Mesenchymal stem cell (in vitro differentiated cells and primary cell): ENCODE measurements around the gene IFITM1.
A peak's percentile ranks its signal among the peaks of the same experiment; 100 is the strongest.

ENCODE experiments used
- DNase-seq: peaks from one replicate; pipeline ENCODE4 v3.0.0-alpha.2; 2013
- H2AFZ ChIP-seq: one replicate; pipeline ENCODE4 v1.6.1; 2013; ENCODE audit warnings: low read depth, mild to moderate bottlenecking, control low read depth, inconsistent platforms, low read length, moderate library complexity
- H2AK5ac ChIP-seq: 2 replicates; pipeline ENCODE4 v1.6.1; 2013; ENCODE audit warnings: low read length, moderate library complexity, mild to moderate bottlenecking, inconsistent platforms; ENCODE audit not compliant: severe bottlenecking
- H2BK120ac ChIP-seq: one replicate; pipeline ENCODE4 v1.6.1; 2013; ENCODE audit warnings: low read depth, mild to moderate bottlenecking, inconsistent platforms, low read length, moderate library complexity
- H2BK12ac ChIP-seq, 2 experiments: one replicate each; pipeline ENCODE4 v1.6.1; 2013; ENCODE audit warnings: inconsistent platforms in 2 of 2, low read length in 2 of 2, mild to moderate bottlenecking in 2 of 2, moderate library complexity in 2 of 2, control low read depth in 1 of 2
- H2BK15ac ChIP-seq: one replicate; pipeline ENCODE4 v1.6.1; 2013; ENCODE audit warnings: mild to moderate bottlenecking, low read depth, inconsistent platforms; ENCODE audit not compliant: poor library complexity, severe bottlenecking
- H2BK5ac ChIP-seq: 2 replicates; pipeline ENCODE4 v1.6.1; 2013; ENCODE audit warnings: low read depth, mild to moderate bottlenecking, low read length, control low read depth, inconsistent platforms; ENCODE audit not compliant: poor library complexity, severe bottlenecking
- H3K14ac ChIP-seq, 2 experiments: one replicate each; pipeline ENCODE4 v1.6.1; 2013; ENCODE audit warnings: inconsistent platforms in 2 of 2, low read length in 2 of 2, control low read depth in 1 of 2, mild to moderate bottlenecking in 1 of 2, moderate library complexity in 1 of 2
- H3K18ac ChIP-seq, 2 experiments: one replicate each; pipeline ENCODE4 v1.6.1; 2013; ENCODE audit warnings: inconsistent platforms in 2 of 2, low read length in 2 of 2, control low read depth in 1 of 2, low read depth in 1 of 2, mild to moderate bottlenecking in 1 of 2
- H3K23ac ChIP-seq, 2 experiments: one replicate each; pipeline ENCODE4 v1.6.1; 2013; ENCODE audit warnings: inconsistent platforms in 2 of 2, low read length in 2 of 2, mild to moderate bottlenecking in 2 of 2, moderate library complexity in 2 of 2, control low read depth in 1 of 2
- H3K27ac ChIP-seq: 2 replicates; pipeline ENCODE4 v1.5.1; 2013; ENCODE audit warnings: mild to moderate bottlenecking, moderate library complexity, low read length, control low read depth, inconsistent platforms; ENCODE audit not compliant: poor library complexity, severe bottlenecking
- H3K27me3 ChIP-seq, 2 experiments: 2 replicates each; pipeline versions ENCODE4 v1.6.1 to v1.7.0; 2013; ENCODE audit warnings: low read length in 2 of 2, mild to moderate bottlenecking in 2 of 2, moderate library complexity in 2 of 2, control low read depth in 1 of 2, inconsistent platforms in 1 of 2; ENCODE audit not compliant: control insufficient read depth in 1 of 2, insufficient read depth in 1 of 2
- H3K36me3 ChIP-seq, 2 experiments: 2 replicates each; pipeline versions ENCODE4 v1.6.1 to v1.7.0; 2013; ENCODE audit warnings: low read length in 2 of 2, control low read depth in 1 of 2, inconsistent platforms in 1 of 2, low read depth in 1 of 2, mild to moderate bottlenecking in 1 of 2; ENCODE audit not compliant: insufficient read depth in 2 of 2, control insufficient read depth in 1 of 2
- H3K4ac ChIP-seq, 2 experiments: one replicate each; pipeline ENCODE4 v1.6.1; 2013; ENCODE audit warnings: inconsistent platforms in 2 of 2, low read length in 2 of 2, mild to moderate bottlenecking in 2 of 2, moderate library complexity in 2 of 2, control low read depth in 1 of 2, low read depth in 1 of 2
- H3K4me1 ChIP-seq: 2 replicates; pipeline ENCODE4 v1.6.1; 2013; ENCODE audit warnings: low read depth, low read length, control low read depth; ENCODE audit not compliant: control insufficient read depth, insufficient read depth
- H3K4me2 ChIP-seq: 2 replicates; pipeline ENCODE4 v1.6.1; 2013; ENCODE audit warnings: low read length, mild to moderate bottlenecking, inconsistent platforms; ENCODE audit not compliant: poor library complexity, severe bottlenecking
- H3K4me3 ChIP-seq, 2 experiments: 2 replicates each; pipeline versions ENCODE4 v1.5.1 to v1.7.0; 2013; ENCODE audit warnings: low read length in 2 of 2, mild to moderate bottlenecking in 2 of 2, control low read depth in 1 of 2, low read depth in 1 of 2; ENCODE audit not compliant: insufficient read depth in 1 of 2
- H3K79me1 ChIP-seq: replicated peaks from 2 replicates; pipeline ENCODE4 v1.6.1; 2013; ENCODE audit warnings: mild to moderate bottlenecking, control low read depth, low read length, inconsistent platforms; ENCODE audit not compliant: poor library complexity, severe bottlenecking
- H3K9ac ChIP-seq: 2 replicates; pipeline ENCODE4 v1.7.0; 2013; ENCODE audit warnings: mild to moderate bottlenecking, low read length, moderate library complexity
- H3K9me3 ChIP-seq: 2 replicates; pipeline ENCODE4 v1.7.0; 2013; ENCODE audit warnings: mild to moderate bottlenecking, low read length; ENCODE audit not compliant: control insufficient read depth
- H4K8ac ChIP-seq: one replicate; pipeline ENCODE4 v1.6.1; 2013; ENCODE audit warnings: inconsistent platforms, mild to moderate bottlenecking, low read length, moderate library complexity
- H4K91ac ChIP-seq: one replicate; pipeline ENCODE4 v1.6.1; 2013; ENCODE audit warnings: mild to moderate bottlenecking, low read length, inconsistent platforms
- WGBS: methylation state at CpG from one replicate; pipeline ENCODE4 v1.1.7; 2013; ENCODE audit warnings: mixed read lengths; 5-methylcytosine and 5-hydroxymethylcytosine counted together

The IFITM1 gene

DNA sequence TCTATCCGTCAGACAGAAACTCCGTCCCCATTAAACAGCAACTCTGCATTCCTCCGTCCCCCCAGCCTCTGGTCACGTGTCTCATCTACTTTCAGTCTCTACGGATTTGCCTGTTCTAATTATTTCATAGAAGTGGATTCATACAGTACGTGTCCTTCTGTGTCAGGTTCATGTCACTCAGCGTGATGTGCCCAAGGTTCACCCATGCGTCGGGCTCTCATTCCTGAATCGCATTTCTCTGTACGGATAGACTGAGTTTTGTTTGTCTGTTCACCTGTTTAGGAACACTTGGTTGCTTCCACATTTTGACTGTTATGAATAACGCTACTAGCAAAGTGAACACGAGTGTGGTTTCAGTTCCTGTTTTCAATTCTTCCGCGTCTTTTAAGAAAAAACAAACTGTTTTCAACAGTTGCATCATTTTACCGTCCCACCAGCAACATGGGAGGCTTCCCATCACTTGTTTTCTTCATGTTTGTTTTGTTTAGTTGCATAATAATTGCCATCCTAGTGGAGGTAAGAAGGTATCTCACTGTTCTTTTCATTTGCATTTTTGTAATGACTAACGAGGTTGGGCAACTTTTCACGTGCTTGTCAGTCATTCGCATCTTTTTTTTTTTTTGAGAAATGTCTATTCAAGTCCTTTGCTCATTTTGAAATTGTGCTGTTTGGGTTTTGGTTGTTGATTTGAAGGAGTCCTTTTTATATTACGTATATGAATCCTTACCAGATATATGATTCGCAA, 44.5 kb upstream of the IFITM1 start:
- H3K27me3 ChIP-seq: peaks cover 7 to 42% of the 10 kb centered on the region in 2 experiments
- H3K4me2 ChIP-seq: no peak overlapping the region
- H3K4me3 ChIP-seq: peak overlapping the region in 1 of 2 experiments; percentile 70
- H3K9me3 ChIP-seq: no peaks in the 10 kb centered on the region
- H3K27ac ChIP-seq: no peak overlapping the region
- peak overlapping the region; percentile 75 for H3K9ac ChIP-seq
- peaks cover 6% of the 10 kb centered on the region for H3K4me1 ChIP-seq
- no peak overlapping the region for H2BK12ac ChIP-seq
- no peaks in the 10 kb centered on the region for H3K79me1 ChIP-seq
- H3K36me3 ChIP-seq: no peaks in the 10 kb centered on the region
- H2BK5ac ChIP-seq: no peak overlapping the region
- DNase-seq: no peak
- 80% methylated on average over 19 of the region's 21 CpGs for WGBS
- H3K23ac ChIP-seq: no peak overlapping the region
- no peak overlapping the region for H3K14ac ChIP-seq
- H4K91ac ChIP-seq: no peak overlapping the region
- no peak overlapping the region for H3K4ac ChIP-seq
- H4K8ac ChIP-seq: no peak overlapping the region
- H3K18ac ChIP-seq: no peak overlapping the region
- no peak overlapping the region for H2BK120ac ChIP-seq
- H2AFZ ChIP-seq: no peak overlapping the region
- H2BK15ac ChIP-seq: no peak overlapping the region
- H2AK5ac ChIP-seq: no peak overlapping the region

DNA sequence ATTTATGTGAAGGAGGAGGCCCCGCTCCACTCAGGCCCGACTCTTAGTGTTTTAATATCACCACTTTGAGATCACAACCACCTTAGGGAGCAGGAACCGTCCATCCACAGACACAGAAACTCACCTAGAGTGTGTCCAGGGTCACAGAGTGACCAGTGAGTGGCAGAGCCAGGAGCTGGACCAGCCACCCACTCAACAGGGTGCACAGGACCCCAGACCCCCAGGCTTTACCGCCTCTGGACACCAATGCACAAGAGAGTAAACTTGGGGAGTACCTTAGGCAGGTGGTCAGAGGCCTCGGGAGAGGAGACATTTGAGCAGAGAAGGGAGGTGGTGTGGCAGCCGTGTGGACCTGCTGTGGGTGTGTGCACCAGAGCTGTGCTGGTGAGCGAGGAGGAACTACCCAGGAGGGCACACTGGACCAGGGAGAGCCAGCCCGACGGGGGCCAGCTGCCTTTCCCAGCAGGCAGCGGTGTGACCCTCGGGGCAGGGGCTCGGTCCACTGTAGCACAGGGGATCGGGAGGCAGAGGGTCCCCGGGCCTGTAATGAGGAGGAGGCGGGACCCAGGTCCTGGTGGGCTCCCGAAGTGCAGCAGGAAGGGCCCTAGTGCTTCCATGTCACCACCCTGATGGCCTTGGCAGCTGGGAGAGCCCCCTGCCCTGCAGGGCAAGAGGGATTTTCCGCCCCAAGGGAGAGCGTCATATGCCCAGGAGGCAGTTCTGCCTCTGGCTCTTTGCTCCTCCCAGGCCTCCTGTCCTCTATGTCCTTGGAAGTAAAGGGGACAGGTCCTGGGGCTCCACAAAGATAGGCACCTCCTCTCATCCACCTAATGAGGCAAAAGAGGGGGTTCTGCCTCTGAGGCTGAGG, 43.2 kb upstream of the IFITM1 start:
- H4K91ac ChIP-seq: peak overlapping the region; percentile 18
- H3K9ac ChIP-seq: no peak overlapping the region
- DNase-seq: no peak
- H3K36me3 ChIP-seq: no peaks in the 10 kb centered on the region
- H2AFZ ChIP-seq: no peak overlapping the region
- no peak overlapping the region for H3K18ac ChIP-seq
- H3K27me3 ChIP-seq: peaks cover 7 to 54% of the 10 kb centered on the region in 2 experiments
- no peak overlapping the region for H2BK12ac ChIP-seq
- no peak overlapping the region for H3K14ac ChIP-seq
- H3K4me3 ChIP-seq: no peak overlapping the region
- no peaks in the 10 kb centered on the region for H3K79me1 ChIP-seq
- no peak overlapping the region for H3K23ac ChIP-seq
- H2BK5ac ChIP-seq: no peak overlapping the region
- 85% methylated on average over 18 of the region's 18 CpGs for WGBS
- peaks cover 8% of the 10 kb centered on the region for H3K9me3 ChIP-seq
- no peak overlapping the region for H3K4me2 ChIP-seq
- no peak overlapping the region for H2AK5ac ChIP-seq
- H3K4me1 ChIP-seq: peaks cover 6% of the 10 kb centered on the region
- no peak overlapping the region for H2BK15ac ChIP-seq
- H4K8ac ChIP-seq: no peak overlapping the region
- no peak overlapping the region for H3K4ac ChIP-seq
- no peak overlapping the region for H2BK120ac ChIP-seq
- H3K27ac ChIP-seq: no peak overlapping the region

DNA sequence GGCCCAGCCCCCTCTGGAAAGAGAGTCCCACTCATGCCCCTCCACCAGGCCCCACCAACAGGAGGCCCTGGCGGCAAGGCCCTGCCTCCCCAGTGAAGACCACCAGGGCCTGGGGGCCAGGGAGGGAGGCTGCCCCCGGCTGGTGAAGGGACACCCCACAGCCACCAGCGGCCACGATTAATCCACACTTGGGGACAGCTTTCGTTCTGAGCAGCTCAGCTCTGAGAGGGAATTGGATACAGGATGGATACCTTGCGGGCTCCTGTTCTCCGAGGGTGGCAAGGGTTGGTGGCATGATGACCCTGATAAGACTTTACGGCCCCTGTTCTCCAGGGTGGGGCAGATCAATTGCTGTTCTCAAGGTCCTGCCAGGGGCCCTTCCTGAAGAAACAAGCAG, 42.5 kb upstream of the IFITM1 start:
- no peak overlapping the region for H2BK120ac ChIP-seq
- H3K27ac ChIP-seq: no peak overlapping the region
- no peak overlapping the region for H3K4ac ChIP-seq
- H2BK12ac ChIP-seq: no peak overlapping the region
- WGBS: 95% methylated on average over 8 of the region's 8 CpGs
- H3K4me2 ChIP-seq: no peak overlapping the region
- H3K18ac ChIP-seq: no peak overlapping the region
- no peak overlapping the region for H2AFZ ChIP-seq
- no peak overlapping the region for H2AK5ac ChIP-seq
- H3K27me3 ChIP-seq: peaks cover 7 to 54% of the 10 kb centered on the region in 2 experiments
- H2BK5ac ChIP-seq: no peak overlapping the region
- no peak for DNase-seq
- H2BK15ac ChIP-seq: no peak overlapping the region
- no peak overlapping the region for H3K4me3 ChIP-seq
- no peak overlapping the region for H4K91ac ChIP-seq
- H3K23ac ChIP-seq: no peak overlapping the region
- H3K14ac ChIP-seq: no peak overlapping the region
- no peaks in the 10 kb centered on the region for H3K36me3 ChIP-seq
- H3K9me3 ChIP-seq: peaks cover 13% of the 10 kb centered on the region
- H3K4me1 ChIP-seq: peaks cover 6% of the 10 kb centered on the region
- H3K79me1 ChIP-seq: no peaks in the 10 kb centered on the region
- no peak overlapping the region for H4K8ac ChIP-seq
- H3K9ac ChIP-seq: no peak overlapping the region

DNA sequence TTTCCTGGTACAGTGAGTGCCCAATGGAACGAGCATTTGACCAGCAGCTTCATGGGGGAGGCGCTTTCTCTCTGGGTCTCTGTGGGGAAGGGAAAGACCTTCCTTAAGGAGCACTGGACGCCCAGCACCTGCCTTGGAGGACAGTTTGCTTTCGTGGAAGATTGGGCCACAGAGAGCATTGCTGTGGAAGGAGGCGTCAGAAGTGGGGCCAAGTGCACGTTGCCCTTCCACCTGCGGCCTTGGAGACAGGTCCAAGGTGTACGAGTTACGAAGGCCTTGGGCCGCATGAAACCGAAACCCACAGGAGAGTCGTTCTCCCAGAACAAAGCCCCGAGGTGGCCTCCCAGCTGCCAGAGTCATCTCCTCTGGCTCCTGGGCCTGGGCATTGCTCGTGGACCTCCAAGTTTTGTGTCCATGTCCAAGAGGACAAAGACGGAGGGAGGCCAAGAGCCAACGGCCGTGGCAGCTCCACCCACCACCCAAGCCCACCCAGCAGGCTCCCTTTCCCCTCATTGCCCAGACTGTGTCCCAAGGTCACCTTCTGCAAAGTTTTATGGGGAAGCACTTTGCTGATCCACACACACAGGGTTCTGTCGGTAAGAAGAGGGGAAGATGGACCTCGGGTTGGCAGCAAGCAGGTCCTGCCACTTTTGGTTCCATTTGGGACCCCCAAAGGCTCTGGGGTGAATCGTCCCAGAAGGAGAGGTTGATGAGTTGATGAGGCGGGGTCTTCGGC, 41.5 kb upstream of the IFITM1 start:
- no peak overlapping the region for H3K4me3 ChIP-seq
- H3K27me3 ChIP-seq: peaks cover 7 to 61% of the 10 kb centered on the region in 2 experiments
- peaks cover 21% of the 10 kb centered on the region for H3K9me3 ChIP-seq
- H4K8ac ChIP-seq: no peak overlapping the region
- 88% methylated on average over 22 of the region's 22 CpGs for WGBS
- H4K91ac ChIP-seq: no peak overlapping the region
- H3K79me1 ChIP-seq: no peaks in the 10 kb centered on the region
- H3K4me1 ChIP-seq: peaks cover 6% of the 10 kb centered on the region
- H2AK5ac ChIP-seq: no peak overlapping the region
- no peak overlapping the region for H3K27ac ChIP-seq
- no peak overlapping the region for H2BK5ac ChIP-seq
- DNase-seq: no peak
- no peak overlapping the region for H3K18ac ChIP-seq
- no peak overlapping the region for H3K4me2 ChIP-seq
- H3K14ac ChIP-seq: no peak overlapping the region
- H3K23ac ChIP-seq: no peak overlapping the region
- no peak overlapping the region for H3K9ac ChIP-seq
- no peak overlapping the region for H3K4ac ChIP-seq
- no peak overlapping the region for H2BK12ac ChIP-seq
- no peak overlapping the region for H2AFZ ChIP-seq
- no peak overlapping the region for H2BK120ac ChIP-seq
- H3K36me3 ChIP-seq: no peaks in the 10 kb centered on the region
- no peak overlapping the region for H2BK15ac ChIP-seq
